Neural cell (in vitro differentiated cells): Measurements from ENCODE around the gene ROPN1.

Source experiments
- EP300 ChIP-seq: fragments of 450-650 bp; conservative IDR thresholded peaks from 2 replicates; pipeline ENCODE4 v1.6.1; 2014; ENCODE audit warnings: antibody characterized with exemption, mild to moderate bottlenecking, moderate library complexity; ENCODE audit not compliant: poor library complexity, severe bottlenecking
- MXI1 ChIP-seq: fragments of 450-650 bp; conservative IDR thresholded peaks from 2 replicates; pipeline ENCODE4 v1.6.1; 2014; ENCODE audit warnings: antibody characterized with exemption, mild to moderate bottlenecking; ENCODE audit not compliant: poor library complexity, severe bottlenecking
- POLR2AphosphoS5 ChIP-seq: IDR thresholded peaks from 2 replicates; pipeline ENCODE4 v1.6.1; 2012
- TF ChIP-seq, protein P1 (sequence below): IDR thresholded peaks from 2 replicates; pipeline ENCODE4 v1.6.1; 2012; ENCODE audit warnings: borderline replicate concordance
- TF ChIP-seq, protein P2 (sequence below): fragments of 450-650 bp; IDR thresholded peaks from 2 replicates; pipeline ENCODE4 v1.5.1; 2014; ENCODE audit warnings: antibody characterized with exemption, mild to moderate bottlenecking, moderate library complexity; ENCODE audit not compliant: poor library complexity, severe bottlenecking

DNA sequence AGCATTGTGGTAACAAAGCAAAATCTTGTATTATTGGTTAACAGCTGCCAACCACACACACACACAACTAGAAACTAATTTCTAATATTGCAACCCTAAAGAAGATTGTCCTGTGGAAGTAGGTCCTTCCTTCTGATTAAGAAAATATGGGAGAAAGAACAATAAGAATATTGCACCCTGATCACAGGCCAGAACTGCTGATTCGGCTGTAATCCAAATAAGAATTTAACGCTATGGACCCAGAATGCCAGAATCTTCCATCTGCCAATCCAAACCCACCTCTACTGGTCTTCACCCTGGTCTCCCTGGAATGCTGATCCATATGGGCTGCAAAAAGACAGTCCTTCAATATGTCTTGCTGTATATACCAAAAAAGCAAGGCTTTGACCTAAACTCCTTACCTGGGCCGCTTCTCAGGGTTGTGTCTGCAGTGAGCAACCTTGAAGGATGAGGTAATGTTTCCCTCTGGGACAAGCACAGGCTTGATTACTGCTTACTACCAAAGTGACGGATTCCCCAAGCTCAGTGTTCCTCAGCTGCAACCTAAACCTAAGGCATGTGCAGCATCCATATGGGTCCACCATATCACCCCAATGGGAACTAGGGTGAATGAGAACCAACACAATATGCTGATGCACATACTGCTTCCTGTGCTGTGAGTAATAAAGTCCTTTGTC is 38.9 kb downstream of the ROPN1 start:
- TF ChIP-seq, protein P1, sequence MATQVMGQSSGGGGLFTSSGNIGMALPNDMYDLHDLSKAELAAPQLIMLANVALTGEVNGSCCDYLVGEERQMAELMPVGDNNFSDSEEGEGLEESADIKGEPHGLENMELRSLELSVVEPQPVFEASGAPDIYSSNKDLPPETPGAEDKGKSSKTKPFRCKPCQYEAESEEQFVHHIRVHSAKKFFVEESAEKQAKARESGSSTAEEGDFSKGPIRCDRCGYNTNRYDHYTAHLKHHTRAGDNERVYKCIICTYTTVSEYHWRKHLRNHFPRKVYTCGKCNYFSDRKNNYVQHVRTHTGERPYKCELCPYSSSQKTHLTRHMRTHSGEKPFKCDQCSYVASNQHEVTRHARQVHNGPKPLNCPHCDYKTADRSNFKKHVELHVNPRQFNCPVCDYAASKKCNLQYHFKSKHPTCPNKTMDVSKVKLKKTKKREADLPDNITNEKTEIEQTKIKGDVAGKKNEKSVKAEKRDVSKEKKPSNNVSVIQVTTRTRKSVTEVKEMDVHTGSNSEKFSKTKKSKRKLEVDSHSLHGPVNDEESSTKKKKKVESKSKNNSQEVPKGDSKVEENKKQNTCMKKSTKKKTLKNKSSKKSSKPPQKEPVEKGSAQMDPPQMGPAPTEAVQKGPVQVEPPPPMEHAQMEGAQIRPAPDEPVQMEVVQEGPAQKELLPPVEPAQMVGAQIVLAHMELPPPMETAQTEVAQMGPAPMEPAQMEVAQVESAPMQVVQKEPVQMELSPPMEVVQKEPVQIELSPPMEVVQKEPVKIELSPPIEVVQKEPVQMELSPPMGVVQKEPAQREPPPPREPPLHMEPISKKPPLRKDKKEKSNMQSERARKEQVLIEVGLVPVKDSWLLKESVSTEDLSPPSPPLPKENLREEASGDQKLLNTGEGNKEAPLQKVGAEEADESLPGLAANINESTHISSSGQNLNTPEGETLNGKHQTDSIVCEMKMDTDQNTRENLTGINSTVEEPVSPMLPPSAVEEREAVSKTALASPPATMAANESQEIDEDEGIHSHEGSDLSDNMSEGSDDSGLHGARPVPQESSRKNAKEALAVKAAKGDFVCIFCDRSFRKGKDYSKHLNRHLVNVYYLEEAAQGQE = no peak
- TF ChIP-seq, protein P2, sequence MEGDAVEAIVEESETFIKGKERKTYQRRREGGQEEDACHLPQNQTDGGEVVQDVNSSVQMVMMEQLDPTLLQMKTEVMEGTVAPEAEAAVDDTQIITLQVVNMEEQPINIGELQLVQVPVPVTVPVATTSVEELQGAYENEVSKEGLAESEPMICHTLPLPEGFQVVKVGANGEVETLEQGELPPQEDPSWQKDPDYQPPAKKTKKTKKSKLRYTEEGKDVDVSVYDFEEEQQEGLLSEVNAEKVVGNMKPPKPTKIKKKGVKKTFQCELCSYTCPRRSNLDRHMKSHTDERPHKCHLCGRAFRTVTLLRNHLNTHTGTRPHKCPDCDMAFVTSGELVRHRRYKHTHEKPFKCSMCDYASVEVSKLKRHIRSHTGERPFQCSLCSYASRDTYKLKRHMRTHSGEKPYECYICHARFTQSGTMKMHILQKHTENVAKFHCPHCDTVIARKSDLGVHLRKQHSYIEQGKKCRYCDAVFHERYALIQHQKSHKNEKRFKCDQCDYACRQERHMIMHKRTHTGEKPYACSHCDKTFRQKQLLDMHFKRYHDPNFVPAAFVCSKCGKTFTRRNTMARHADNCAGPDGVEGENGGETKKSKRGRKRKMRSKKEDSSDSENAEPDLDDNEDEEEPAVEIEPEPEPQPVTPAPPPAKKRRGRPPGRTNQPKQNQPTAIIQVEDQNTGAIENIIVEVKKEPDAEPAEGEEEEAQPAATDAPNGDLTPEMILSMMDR = no peak
- TF ChIP-seq MXI1 (no peak), POLR2AphosphoS5 (no peak), EP300 (no peak)
